DMS 273 (cell line): ENCODE measurements around the gene ETNK2.

Experiments used
- DNase-seq: peaks from one replicate; lab custom pipeline; 2025; ENCODE audit not compliant: unreplicated experiment; lab: John Stamatoyannopoulos, UW

Gene ETNK2

GRCh38 chr1:204128464-204128963 lies 23.3 kb downstream of the ETNK2 start:
- peak; percentile 51 for DNase-seq

- peak; percentile 91 for DNase-seq
These were observed 24.1 kb downstream of the ETNK2 start for GRCh38 chr1:204127597-204128242.

GRCh38 chr1:204126956-204127355 lies 24.9 kb downstream of the ETNK2 start:
- DNase-seq = no peak

- DNase-seq = no peak
These were observed 25.5 kb downstream of the ETNK2 start for GRCh38 chr1:204126386-204126785.

GRCh38 chr1:204125759-204126351 lies 26.0 kb downstream of the ETNK2 start:
- no peak for DNase-seq

GRCh38 chr1:204124639-204125038 lies 27.2 kb downstream of the ETNK2 start:
- DNase-seq = no peak

GRCh38 chr1:204123376-204123775 lies 28.5 kb downstream of the ETNK2 start:
- peak; percentile 57 for DNase-seq

GRCh38 chr1:204121840-204122555 lies 29.8 kb downstream of the ETNK2 start:
- DNase-seq = no peak

- no peak for DNase-seq
These were observed 35.3 kb downstream of the ETNK2 start for GRCh38 chr1:204116539-204116938.

GRCh38 chr1:204115116-204115515 lies 36.7 kb downstream of the ETNK2 start:
- no peak for DNase-seq

- DNase-seq = no peak
These were observed 37.2 kb downstream of the ETNK2 start for GRCh38 chr1:204114606-204115005.

GRCh38 chr1:204113896-204114295 lies 37.9 kb downstream of the ETNK2 start:
- DNase-seq = no peak

GRCh38 chr1:204112876-204113730 lies 38.7 kb downstream of the ETNK2 start:
- no peak for DNase-seq

- DNase-seq = no peak
These were observed 40.8 kb downstream of the ETNK2 start for GRCh38 chr1:204110894-204111633.

GRCh38 chr1:204108312-204109141 lies 43.3 kb downstream of the ETNK2 start:
- DNase-seq = no peak

- DNase-seq = no peak
These were observed 44.0 kb downstream of the ETNK2 start for GRCh38 chr1:204107892-204108291.

GRCh38 chr1:204106825-204107224 lies 45.0 kb downstream of the ETNK2 start:
- DNase-seq = no peak

GRCh38 chr1:204105131-204105515 lies 46.7 kb downstream of the ETNK2 start:
- DNase-seq = no peak

GRCh38 chr1:204104331-204105130 lies 47.3 kb downstream of the ETNK2 start:
- no peak for DNase-seq
